IMR-90 (cell line): ENCODE data around the gene FAHD2A. TPM values are rescaled to one million over a fixed set of nuclear protein-coding genes. Genes with fewer than 3 reads are reported as not detected.

Experiments
- ATAC-seq: fragments of 200-7000 bp; cut with Tn5 transposase; 2 replicates; pipeline ENCODE4 v1.9.1; 2020; ENCODE audit warnings: low read depth, mild to moderate bottlenecking, moderate library complexity
- BruUV-seq: library from RNA; stranded (reverse); fragments of 400-500 nt; replicated peaks from 2 replicates; lab custom pipeline; 2021; lab: Mats Ljungman, UMichigan
- CTCF ChIA-PET: fragments of 300-600 bp; formaldehyde crosslinking; extraction: SDS; loops from one replicate; lab custom pipeline; 2021; ENCODE audit warnings: antibody characterized with exemption; lab: Yijun Ruan, JAX
- POLR2A ChIA-PET: fragments of 300-600 bp; sonication (Branson Sonifier 250); formaldehyde crosslinking; loops from one replicate; lab custom pipeline; 2022; ENCODE audit warnings: antibody characterized with exemption; ENCODE audit not compliant: unreplicated experiment; lab: Charles Lee
- DNase-seq: peaks from one replicate; pipeline ENCODE4 v3.0.0; 2013
- H2AFZ ChIP-seq: replicated peaks from 2 replicates; pipeline ENCODE3; 2013; ENCODE audit warnings: low read length, mild to moderate bottlenecking; ENCODE audit not compliant: poor library complexity
- H2AK5ac ChIP-seq: 2 replicates; pipeline ENCODE4 v1.6.1; 2013; ENCODE audit warnings: low read depth, low read length, inconsistent platforms
- H2AK9ac ChIP-seq: replicated peaks from 2 replicates; pipeline ENCODE3; 2013; ENCODE audit warnings: mild to moderate bottlenecking, low read depth, low read length, moderate library complexity; ENCODE audit not compliant: poor library complexity
- H2BK120ac ChIP-seq: 2 replicates; pipeline ENCODE4 v1.6.1; 2013; ENCODE audit warnings: low read depth, low read length, inconsistent platforms
- H2BK15ac ChIP-seq: 3 replicates; pipeline ENCODE4 v1.6.1; 2013; ENCODE audit warnings: low read depth, low read length, inconsistent platforms
- H2BK20ac ChIP-seq: 2 replicates; pipeline ENCODE4 v1.6.1; 2013; ENCODE audit warnings: low read depth, mild to moderate bottlenecking, inconsistent platforms, low read length, moderate library complexity
- H2BK5ac ChIP-seq: 2 replicates; pipeline ENCODE4 v1.6.1; 2013; ENCODE audit warnings: mild to moderate bottlenecking, low read depth, low read length, inconsistent platforms; ENCODE audit not compliant: poor library complexity, severe bottlenecking
- H3K14ac ChIP-seq: replicated peaks from 2 replicates; pipeline ENCODE4 v1.6.1; 2013; ENCODE audit warnings: low read depth, low read length, inconsistent platforms
- H3K18ac ChIP-seq: 2 replicates; pipeline ENCODE4 v1.6.1; 2013; ENCODE audit warnings: low read depth, low read length, control low read depth
- H3K23ac ChIP-seq: 2 replicates; pipeline ENCODE4 v1.6.1; 2013; ENCODE audit warnings: low read depth, low read length, inconsistent platforms
- H3K27ac ChIP-seq: 2 replicates; pipeline ENCODE4 v1.5.1; 2013; ENCODE audit warnings: mild to moderate bottlenecking, control low read depth, low read length; ENCODE audit not compliant: insufficient read depth
- H3K27me3 ChIP-seq: 2 replicates; pipeline ENCODE4 v1.6.1; 2013; ENCODE audit warnings: low read length; ENCODE audit not compliant: control insufficient read depth, insufficient read depth
- H3K36me3 ChIP-seq: 2 replicates; pipeline ENCODE4 v1.6.1; 2013; ENCODE audit warnings: low read length, mixed read lengths; ENCODE audit not compliant: control insufficient read depth, insufficient read depth
- H3K4ac ChIP-seq: 2 replicates; pipeline ENCODE4 v1.6.1; 2013; ENCODE audit warnings: low read depth, low read length, inconsistent platforms
- H3K4me1 ChIP-seq: 2 replicates; pipeline ENCODE4 v1.6.1; 2013; ENCODE audit warnings: low read length, mixed read lengths; ENCODE audit not compliant: control insufficient read depth, insufficient read depth
- H3K4me2 ChIP-seq: 2 replicates; pipeline ENCODE4 v1.6.1; 2013; ENCODE audit warnings: low read depth, mild to moderate bottlenecking, control low read depth, low read length, moderate library complexity
- H3K4me3 ChIP-seq: 2 replicates; pipeline ENCODE4 v1.5.1; 2013; ENCODE audit warnings: low read depth, mild to moderate bottlenecking, control low read depth, low read length, moderate library complexity; ENCODE audit not compliant: insufficient read depth
- H3K56ac ChIP-seq: 2 replicates; pipeline ENCODE4 v1.6.1; 2013; ENCODE audit warnings: low read length, inconsistent platforms; ENCODE audit not compliant: insufficient read depth; ENCODE audit errors: extremely low read depth
- H3K79me1 ChIP-seq, 2 experiments: 2 replicates each; pipeline ENCODE4 v1.6.1; 2013; ENCODE audit warnings: low read length in 2 of 2, inconsistent platforms in 1 of 2, low read depth in 1 of 2
- H3K9ac ChIP-seq: 2 replicates; pipeline ENCODE4 v1.6.1; 2013; ENCODE audit warnings: low read depth, low read length, control low read depth
- H3K9me1 ChIP-seq: 2 replicates; pipeline ENCODE4 v1.6.1; 2013; ENCODE audit warnings: low read length, inconsistent platforms; ENCODE audit not compliant: insufficient read depth
- H3K9me3 ChIP-seq: 2 replicates; pipeline ENCODE4 v1.6.1; 2013; ENCODE audit warnings: low read length; ENCODE audit not compliant: control insufficient read depth, insufficient read depth
- H4K20me1 ChIP-seq: 2 replicates; pipeline ENCODE4 v1.6.1; 2013; ENCODE audit warnings: low read length, inconsistent platforms; ENCODE audit not compliant: insufficient read depth
- H4K5ac ChIP-seq: 2 replicates; pipeline ENCODE4 v1.6.1; 2013; ENCODE audit warnings: mild to moderate bottlenecking, low read depth, low read length, control low read depth
- H4K8ac ChIP-seq, 2 experiments: 2 replicates each; pipeline ENCODE4 v1.6.1; 2013; ENCODE audit warnings: low read depth in 2 of 2, low read length in 2 of 2, control low read depth in 1 of 2, inconsistent platforms in 1 of 2
- H4K91ac ChIP-seq: 2 replicates; pipeline ENCODE4 v1.6.1; 2013; ENCODE audit warnings: low read depth, low read length, inconsistent platforms; ENCODE audit not compliant: insufficient read depth
- BHLHE40 ChIP-seq: fragments of 150-350 bp; IDR thresholded peaks from 2 replicates; pipeline ENCODE4 v1.6.1; 2016; ENCODE audit warnings: mild to moderate bottlenecking, low read depth, low read length
- CEBPB ChIP-seq: IDR thresholded peaks from 2 replicates; pipeline ENCODE4 v1.6.1; 2012; ENCODE audit warnings: low read depth, low read length, improper control_type of control experiment
- CHD1 ChIP-seq: IDR thresholded peaks from 2 replicates; pipeline ENCODE4 v1.6.1; 2012; ENCODE audit warnings: low read depth, low read length, improper control_type of control experiment
- CTCF ChIP-seq: conservative IDR thresholded peaks from 2 replicates; pipeline ENCODE4 v1.5.1; 2012; ENCODE audit warnings: mild to moderate bottlenecking, low read depth, low read length, improper control_type of control experiment
- ELK1 ChIP-seq: fragments of 150-350 bp; IDR thresholded peaks from 2 replicates; pipeline ENCODE4 v1.6.1; 2016; ENCODE audit warnings: low read depth, mild to moderate bottlenecking, low read length, moderate library complexity, borderline replicate concordance
- FOS ChIP-seq: fragments of 150-350 bp; IDR thresholded peaks from 2 replicates; pipeline ENCODE4 v1.6.1; 2016; ENCODE audit warnings: low read depth, low read length
- MAFK ChIP-seq: IDR thresholded peaks from 2 replicates; pipeline ENCODE4 v1.6.1; 2012; ENCODE audit warnings: low read depth, low read length, improper control_type of control experiment
- MXI1 ChIP-seq: IDR thresholded peaks from 2 replicates; pipeline ENCODE4 v1.6.1; 2012; ENCODE audit warnings: low read depth, mild to moderate bottlenecking, low read length, moderate library complexity, borderline replicate concordance
- NFE2L2 ChIP-seq: fragments of 150-350 bp; IDR thresholded peaks from 2 replicates; pipeline ENCODE4 v1.6.1; 2016; ENCODE audit warnings: low read depth, mild to moderate bottlenecking, low read length
- RCOR1 ChIP-seq: IDR thresholded peaks from 2 replicates; pipeline ENCODE4 v1.6.1; 2012; ENCODE audit warnings: mild to moderate bottlenecking, low read length, improper control_type of control experiment; ENCODE audit not compliant: insufficient replicate concordance
- RFX5 ChIP-seq: IDR thresholded peaks from 2 replicates; pipeline ENCODE4 v1.8.0; 2012; ENCODE audit warnings: low read depth, mild to moderate bottlenecking, low read length, moderate library complexity
- SMC3 ChIP-seq: fragments of 150-350 bp; IDR thresholded peaks from 2 replicates; pipeline ENCODE4 v1.6.1; 2016; ENCODE audit warnings: low read depth, mild to moderate bottlenecking, antibody characterized with exemption, low read length, moderate library complexity
- WGBS, 2 experiments: methylation state at CpG; one replicate each; pipeline versions ENCODE4 v1.1.5 to v1.1.7; 2013; ENCODE audit warnings: missing lambda C conversion rate in 2 of 2; ENCODE audit not compliant: insufficient read length in 1 of 2; ENCODE audit errors: extremely low coverage in 2 of 2; 5-methylcytosine and 5-hydroxymethylcytosine counted together
- dilution Hi-C: fragments of 300-500 bp; cut with HindIII; formaldehyde crosslinking; loops from one replicate; pipeline ENCODE4 v1.14.3; 2018; ENCODE audit warnings: low sequenced_read_pairs; ENCODE audit not compliant: unreplicated experiment
- in situ Hi-C: fragments of 300-500 bp; cut with MboI; formaldehyde crosslinking; loops from 3 replicates; pipeline ENCODE4 v1.14.3; 2019; ENCODE audit warnings: low sequenced_read_pairs, inconsistent platforms, mixed read lengths
- intact Hi-C: fragments of 100-400 bp; cut with micrococcal nuclease; formaldehyde crosslinking; loops from 2 replicates; pipeline ENCODE4 v1.10.0; 2022
- polyA plus RNA-seq, 3 experiments: library from polyadenylated mRNA; depleted of rRNA; stranded (reverse); fragments of >200 nt; gene quantifications; 2 replicates each; pipeline ENCODE4 v1.2.3, GENCODE V29; 2012; ENCODE audit warnings: low replicate concordance in 1 of 3
- total RNA-seq: library from RNA; depleted of rRNA; stranded (reverse); fragments of >200 nt; gene quantifications from 2 replicates; pipeline ENCODE4 v1.2.3, GENCODE V29; 2012

FAHD2A gene
- total and polyA plus RNA-seq, 2 of the 4 experiments (the other 2 are of a cell fraction), result 35.1 to 36.2 TPM

- BruUV-seq, result no TSS peak
- Histone ChIP-seq H3K9me3 (peaks cover 4% of the 10 kb centered on the region), H4K5ac (no peak overlapping the region), H3K4me2 (no peak overlapping the region), H2AK9ac (no peak overlapping the region), H3K36me3 (no peaks in the 10 kb centered on the region), H3K4me3 (no peak overlapping the region), H2BK120ac (no peak overlapping the region), H3K23ac (no peak overlapping the region), H3K9ac (no peak overlapping the region), H3K56ac (no peak overlapping the region), H2BK5ac (no peak overlapping the region), H3K4ac (no peak overlapping the region), H4K8ac (no peak overlapping the region), H4K91ac (no peak overlapping the region), H2AK5ac (no peak overlapping the region), H3K14ac (no peak overlapping the region), H3K4me1 (peaks cover 5% of the 10 kb centered on the region; the same call in 1 of the 2 replicates), H3K27me3 (peaks cover 2% of the 10 kb centered on the region; the same call in 1 of the 2 replicates), H2BK15ac (no peak overlapping the region), H4K20me1 (no peaks in the 10 kb centered on the region), H3K18ac (no peak overlapping the region), H3K27ac (no peak overlapping the region), H2AFZ (no peak overlapping the region), H3K79me1 (no peaks in the 10 kb centered on the region), H3K9me1 (no peaks in the 10 kb centered on the region), H2BK20ac (no peak overlapping the region)
- ChIA-PET POLR2A (no interaction called here), CTCF (no interaction called here)
- in situ Hi-C loops (no loop called here), intact Hi-C loops (no loop called here), dilution Hi-C loops (no loop called here)
- no peak for ATAC-seq
- TF ChIP-seq CTCF (no peak), RCOR1 (no peak), MAFK (no peak), BHLHE40 (no peak), ELK1 (no peak), MXI1 (no peak), SMC3 (no peak), NFE2L2 (no peak), CEBPB (no peak), CHD1 (no peak), RFX5 (no peak), FOS (no peak)
- WGBS, 2 experiments, result 81% methylated on average over 4 of the region's 9 CpGs; no CpG with 5 or more reads in 1 of the 2 experiments
- DNase-seq, result no peak
Measured at GRCh38 chr2:95361216-95361980, 41.1 kb upstream of the FAHD2A start.
